Fibroblast of the conjunctiva (primary cell): ENCODE data around the gene SCN4A.

ENCODE experiments used
- DNase-seq: peaks from one replicate; pipeline ENCODE4 v3.0.0-alpha.2; 2010; ENCODE audit warnings: low read depth

Gene SCN4A

DNA sequence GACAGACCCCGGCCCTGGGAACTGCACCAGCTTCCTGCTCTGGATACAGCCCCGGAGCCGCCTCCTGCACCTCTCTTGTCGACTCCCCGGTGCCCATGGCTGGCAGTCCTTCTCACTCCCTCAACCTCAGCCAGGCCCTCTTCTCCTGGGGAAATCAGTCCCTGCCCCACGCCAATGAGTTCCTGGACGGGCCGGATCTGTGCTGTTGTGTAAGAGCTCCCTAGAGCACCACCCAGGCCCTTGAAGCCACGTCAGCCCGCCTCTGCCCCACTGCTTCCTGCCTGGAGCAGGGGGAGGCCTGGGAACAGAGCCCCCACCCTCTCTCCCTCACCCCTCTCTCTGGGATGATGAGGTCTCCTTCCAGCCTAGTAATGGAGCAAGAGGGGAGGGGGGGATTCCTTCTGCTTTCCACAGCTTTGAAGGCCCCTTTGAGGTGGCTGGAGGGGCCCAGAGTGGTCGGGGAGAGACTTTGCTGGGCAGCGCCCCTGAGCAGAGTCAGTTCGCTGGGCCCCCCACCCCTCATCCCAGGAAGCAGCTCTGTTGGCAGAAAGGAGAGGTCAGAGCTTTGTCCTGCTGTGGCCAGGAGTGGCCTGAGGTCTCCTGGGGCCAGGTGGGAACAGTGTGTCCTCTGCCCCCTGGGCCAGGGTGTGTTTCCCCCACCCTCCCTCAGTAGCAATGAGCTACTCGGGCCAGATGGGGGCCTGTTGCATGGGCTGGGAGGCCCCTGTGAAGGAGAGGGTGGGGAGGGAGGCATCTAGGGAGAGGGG lies 29.2 kb upstream of the SCN4A start:
- no peak for DNase-seq

DNA sequence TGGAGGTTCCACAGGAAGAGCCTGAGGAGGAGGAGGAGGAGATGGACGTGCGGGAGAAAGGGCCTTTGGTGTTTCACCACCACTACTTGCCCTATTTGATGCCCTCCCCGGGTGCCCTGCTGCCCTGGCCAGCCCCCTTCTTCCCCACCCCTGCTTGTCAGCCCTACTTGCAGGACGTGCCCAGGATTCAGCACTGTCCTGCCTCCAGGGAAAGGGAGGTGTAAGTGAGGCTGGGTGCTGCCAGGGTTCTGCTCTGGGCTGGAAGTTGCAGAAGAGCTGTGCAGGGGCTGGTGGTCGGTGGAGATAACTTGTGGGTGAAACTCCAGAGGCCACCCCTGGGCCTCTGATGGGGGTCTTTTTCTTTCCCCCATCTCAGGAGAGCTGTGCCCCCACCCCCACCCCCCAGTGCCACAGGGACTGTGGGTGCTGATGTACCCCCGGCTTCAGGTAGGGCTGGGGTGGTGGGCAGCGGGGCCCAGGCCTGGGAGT lies 28.4 kb upstream of the SCN4A start:
- DNase-seq: no peak

DNA sequence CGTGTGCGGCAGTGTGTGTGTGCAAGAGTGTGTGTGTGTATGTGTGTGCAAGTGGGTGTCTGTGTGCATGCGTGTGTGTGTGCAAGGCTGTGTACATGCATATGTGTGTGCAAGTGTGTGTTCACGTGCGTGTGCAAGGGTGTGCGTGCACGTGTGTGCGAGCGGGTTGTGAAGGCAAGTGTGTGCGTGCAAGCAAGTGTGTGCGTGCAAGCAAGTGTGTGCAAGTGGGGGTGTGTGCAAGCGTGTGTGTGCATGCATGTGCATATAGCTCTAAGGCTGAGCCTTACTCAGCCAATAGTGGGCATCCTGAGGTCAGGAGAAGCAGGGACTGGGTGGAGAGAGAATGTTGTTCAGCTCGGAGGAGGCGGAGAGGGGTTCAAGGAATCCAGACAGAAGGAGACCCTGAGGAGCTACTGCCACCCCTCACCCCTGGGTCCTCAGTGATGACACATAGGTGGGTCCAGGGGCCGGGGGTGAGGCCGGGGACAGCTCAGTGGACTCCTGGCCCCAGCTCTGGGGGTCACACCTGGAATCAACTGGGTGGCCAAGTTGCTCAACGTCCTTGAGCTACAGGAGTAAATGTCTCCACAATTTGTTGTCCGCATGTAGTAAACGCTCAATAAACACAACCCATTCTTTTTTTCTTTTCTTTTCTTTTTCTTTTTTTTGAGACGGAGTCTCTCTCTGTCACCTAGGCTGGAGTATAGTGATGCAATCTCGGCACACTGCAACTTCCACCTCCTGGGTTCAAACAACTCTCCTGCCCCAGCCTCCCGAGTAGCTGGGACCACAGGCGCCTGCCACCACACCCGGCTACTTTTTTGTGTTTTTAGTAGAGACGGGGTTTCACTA lies 27.2 kb upstream of the SCN4A start:
- DNase-seq: no peak

DNA sequence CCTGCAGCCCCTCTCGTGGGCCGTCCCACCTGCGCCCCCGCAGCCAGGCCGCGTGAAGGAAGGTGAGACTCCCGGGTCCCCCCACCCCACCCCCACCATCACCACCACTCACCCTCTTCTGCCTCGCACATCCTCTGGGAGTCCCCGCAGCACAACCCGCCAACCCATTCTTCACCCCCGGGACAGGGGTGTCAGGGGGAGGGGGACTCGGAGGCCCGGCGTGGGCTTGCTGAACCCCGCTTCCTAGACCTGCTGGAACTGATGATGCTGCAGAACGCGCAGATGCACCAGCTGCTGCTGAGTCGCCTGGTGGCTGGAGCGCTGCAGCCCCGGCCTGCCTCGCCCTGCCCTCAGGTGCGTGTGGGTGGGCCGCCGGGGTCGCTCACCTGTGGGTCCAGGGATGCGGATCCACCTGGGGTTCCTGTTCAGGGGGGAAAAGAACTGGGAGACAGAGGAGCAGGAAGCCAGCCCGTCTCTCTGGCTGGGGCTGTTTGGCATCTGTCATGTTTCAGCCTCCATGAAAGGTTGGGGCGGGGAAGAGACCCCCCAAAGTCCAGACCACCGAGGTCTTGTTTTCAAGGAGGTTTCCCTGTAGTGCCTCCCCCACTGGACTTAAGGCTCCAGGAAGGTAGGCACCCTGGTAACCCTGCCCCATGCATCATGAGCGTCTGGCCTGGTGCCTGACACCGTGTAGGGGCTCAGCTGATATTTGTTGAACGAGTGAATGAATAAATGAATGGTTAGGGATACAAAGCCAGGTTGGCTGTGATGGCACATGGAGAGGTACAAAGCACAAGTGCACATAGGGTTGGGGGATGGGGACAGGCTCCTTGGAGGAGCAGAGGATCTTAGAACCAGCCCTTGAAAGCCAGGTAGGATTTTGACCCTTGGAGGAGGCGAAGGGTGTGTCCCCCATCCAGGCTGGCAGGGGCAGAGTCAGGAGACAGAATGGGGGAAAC lies 26.3 kb upstream of the SCN4A start:
- DNase-seq: no peak

DNA sequence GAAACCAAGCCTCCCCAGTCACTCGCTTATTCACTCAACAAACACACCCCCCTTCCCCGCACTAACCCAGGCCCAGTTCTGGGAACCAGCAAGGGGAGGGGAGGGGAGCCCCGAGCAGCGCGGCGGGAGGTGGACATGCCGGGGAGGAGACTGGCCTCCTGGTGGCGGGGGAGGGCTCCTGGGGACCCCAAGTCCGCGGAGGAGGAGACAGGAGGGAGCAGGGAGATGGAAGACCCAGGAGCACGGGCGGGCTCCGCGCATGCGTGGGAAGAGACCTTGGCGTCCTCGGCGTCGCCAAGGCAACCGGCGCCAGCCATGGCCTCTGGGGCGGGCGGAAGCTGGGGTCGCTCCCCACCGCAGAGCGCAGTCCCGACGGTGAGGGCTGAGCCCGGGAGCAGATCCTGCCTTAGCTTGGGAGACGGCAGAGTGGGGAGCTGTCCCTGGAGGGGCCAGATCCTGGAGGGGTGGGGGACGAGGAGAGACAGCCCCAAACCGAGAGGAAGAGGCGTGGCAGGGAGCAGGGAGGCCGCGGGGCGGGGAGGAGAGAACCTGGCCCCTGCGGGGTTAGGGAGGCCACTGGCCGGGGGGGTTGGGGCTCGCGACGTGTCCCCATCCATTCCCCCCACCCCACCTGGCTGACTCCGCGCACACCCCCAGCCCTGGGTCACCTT lies 25.5 kb upstream of the SCN4A start, which contains the start of gene PRR29:
Gene PRR29 (plus strand): TSS at position 302 of the 671 bp plus-strand sequence. CDS start 14 bp downstream, at position 316.
- no peak for DNase-seq

DNA sequence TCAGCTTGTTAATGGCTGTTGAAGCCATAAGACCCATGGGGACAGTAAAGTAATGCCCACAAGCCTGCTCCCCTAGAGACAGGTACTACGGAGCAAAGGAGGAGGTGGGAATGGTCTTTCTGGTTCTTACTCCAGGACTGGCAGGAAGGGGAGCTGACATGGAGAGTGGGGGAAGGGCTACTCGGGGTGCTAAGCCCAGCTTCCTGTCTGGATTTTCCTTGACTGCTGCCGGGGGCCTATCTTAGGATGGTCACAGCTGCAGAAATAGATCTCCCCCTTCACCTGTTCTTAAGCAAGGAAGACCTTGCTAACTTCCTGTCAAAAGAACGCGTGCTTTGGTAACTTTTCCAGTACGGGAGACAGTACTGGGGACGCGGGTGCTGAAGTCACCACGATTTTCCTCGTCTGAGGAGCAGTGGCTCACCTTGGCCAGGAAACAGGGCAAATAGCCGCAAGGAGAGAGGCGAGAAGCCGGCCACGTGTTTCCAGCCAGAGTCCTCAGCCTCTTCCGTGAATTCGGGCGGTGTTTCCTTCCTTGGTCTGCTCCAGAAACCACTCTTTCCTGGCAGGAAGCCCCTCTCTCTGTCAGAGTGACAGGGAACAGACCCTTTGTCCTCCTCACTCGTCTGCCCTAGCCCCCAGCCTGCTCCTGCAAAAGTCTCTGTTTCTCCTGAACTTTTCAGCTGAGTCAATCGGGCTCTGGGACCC lies 24.8 kb upstream of the SCN4A start:
- DNase-seq: no peak

DNA sequence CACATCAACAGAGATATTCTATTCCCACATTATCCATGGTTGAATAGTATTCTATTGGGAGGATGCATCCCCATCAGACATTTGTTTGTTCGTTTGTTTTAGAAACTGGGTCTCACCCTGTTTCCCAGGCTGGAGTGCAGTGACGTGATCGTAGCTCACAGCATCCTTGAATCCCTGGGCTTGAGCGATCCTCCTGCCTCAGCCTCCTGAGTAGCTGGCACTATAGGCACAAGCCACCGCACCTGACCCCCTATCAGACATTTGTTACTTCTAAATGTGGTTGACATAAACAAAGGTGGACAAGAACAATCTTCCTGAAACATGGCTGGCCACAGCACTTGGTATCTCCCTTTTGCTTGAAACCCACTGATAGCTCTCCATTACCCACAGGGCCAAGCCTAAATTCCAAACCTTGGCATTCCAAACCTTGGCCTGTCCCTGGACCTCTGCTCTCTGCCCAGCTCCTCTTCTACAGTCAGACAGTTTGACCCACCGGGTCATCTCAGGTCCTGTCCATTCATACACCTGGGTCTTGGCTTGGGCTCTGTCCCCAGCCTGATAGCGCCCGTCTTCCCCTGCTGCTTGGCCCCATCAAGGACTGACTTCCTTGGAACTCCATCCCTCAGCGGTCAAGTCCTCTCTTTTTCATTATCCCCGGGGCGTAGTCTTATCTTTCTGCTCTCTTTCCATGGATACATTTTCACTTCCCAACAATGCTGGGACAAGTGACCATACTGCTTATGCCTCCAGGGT lies 23.9 kb upstream of the SCN4A start:
- no peak for DNase-seq

DNA sequence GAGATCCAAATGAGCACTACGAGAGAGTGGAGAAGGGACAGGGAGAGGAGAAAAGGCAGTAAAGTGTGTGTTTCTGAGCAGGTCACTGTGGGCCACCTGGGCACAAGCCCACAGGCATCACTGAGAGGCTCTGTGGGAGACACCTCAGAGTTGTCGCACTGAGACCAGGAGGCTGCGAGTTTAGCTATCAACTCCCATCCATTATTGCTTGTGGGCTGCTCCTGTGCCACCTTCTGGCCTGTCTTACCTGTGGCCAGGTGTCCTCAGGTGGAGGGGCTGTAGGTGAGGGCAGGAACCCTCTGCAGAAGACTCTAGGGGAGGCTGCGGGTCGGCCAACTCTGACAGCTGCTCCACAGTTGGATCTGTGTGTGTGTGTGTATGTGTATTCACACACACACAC lies 22.9 kb upstream of the SCN4A start:
- no peak for DNase-seq

DNA sequence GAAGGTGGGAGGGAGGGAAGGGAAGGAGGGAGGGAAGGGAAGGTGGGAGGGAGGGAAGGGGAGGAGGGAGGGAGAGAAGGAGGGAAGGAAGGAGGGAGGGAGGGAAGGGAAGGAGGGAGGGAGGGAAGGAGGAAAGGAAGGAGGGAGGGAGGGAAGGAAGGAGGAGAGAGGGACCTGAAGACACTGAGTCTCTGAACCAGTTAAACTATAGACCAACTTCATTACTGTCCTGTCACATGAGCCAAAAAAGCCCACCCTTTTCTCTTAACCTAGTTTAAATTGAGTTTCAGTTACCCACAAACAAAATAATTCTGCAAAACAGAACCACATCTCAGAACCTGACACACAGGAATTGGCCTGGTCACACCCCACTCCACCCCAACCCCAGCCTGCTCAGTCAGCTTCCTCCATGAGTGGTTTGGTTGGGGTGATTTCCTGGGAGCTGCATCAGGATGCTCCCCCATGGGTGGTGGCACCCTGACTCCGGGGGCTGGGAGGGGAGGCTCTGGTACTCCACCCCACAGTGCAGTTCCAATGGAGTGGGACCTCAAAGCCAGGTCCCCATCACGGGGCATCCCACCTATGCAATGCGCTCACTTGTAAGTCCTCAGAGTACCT lies 20.8 kb upstream of the SCN4A start:
- no peak for DNase-seq

DNA sequence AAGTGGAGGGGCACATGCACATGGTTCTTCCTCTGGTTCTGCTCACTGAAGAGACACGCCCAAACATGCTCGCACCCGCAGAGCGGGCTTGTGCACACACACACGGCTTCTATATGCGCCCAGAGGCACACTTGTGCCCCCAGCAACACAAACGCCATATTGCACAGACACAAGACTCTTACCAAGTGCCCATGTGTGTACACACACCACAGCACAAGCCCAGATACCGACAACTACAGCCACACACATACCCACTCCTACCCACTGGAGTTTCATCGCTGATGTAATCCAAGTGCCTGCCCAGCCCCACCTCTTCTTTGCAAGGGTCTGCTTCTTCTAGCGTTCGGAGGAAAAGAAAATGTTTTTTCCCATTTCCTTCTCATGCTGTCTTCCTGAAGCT lies 18.9 kb upstream of the SCN4A start:
- DNase-seq: no peak

DNA sequence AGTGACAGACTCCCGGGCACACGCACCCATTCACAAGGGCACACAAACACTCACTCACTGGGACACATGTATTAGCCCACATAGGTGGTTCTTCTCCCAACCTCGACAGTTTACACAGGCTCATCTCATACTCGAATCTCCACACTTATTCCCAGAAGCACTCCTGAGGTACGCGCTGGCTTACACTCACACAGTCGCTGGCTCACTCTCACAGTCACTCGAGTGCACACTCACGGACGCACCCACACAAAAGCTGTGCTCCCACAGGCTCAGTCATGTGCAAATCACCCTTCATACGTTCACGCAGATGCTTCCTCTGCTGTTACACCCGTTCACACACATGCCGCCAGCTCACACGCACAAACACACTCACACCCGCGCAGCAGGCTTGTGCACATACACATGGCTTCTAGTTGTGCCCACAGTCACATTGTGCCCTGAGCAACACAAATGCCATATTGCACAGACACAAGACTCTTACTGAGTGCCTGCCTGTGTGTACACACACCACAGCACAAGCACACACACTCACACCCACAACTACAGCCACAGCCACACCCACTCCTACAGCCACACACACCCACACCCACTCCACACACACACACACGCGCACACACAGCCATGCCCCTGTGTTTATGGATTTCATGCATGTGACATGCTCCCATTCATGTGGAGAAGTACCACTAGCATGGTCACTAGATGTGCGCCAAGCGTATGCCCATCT lies 17.1 kb upstream of the SCN4A start:
- DNase-seq: no peak

DNA sequence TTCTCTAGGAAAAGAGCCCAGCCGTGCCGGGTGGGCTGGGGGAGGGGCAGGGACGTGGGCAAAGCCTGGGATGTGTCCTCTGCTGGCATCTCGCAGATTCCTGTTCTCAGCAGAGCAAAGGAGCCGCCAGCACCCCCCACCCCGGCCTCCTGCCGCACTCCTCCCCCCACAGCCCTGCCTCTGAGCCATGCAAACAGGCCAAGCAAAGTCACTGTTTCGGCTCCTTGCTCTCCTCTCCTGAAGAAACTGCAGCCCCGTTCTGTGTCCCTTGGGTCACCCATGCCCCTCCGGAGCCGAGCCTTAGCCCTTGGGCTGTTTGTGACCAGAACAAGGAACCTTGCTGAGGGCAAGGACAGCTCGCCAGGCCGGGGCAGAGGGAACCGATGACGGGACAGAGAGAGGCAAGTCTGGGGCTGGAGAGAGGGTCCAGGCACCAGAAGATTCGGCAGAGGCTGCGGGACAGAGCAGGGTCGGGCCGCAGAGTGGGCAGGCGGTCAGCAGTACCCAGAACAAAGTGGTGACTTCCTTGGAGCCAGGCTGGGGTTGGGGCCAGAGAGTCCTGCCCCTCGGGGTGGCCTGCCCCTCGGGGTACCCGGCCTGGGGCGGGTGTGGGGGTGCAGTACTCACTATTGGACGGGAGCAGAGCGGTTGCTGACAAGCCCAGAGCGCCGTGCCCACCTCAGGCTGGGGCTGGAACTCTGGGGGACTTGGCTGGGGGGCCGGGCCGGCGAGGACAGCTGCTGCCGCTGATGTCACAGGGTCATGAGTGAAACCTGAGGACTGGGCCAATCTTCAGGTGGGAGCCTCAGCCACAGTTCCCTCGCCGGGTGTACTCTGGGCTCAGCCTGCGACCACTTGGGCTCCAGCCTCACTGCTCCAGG lies 16.3 kb upstream of the SCN4A start:
- DNase-seq: no peak

DNA sequence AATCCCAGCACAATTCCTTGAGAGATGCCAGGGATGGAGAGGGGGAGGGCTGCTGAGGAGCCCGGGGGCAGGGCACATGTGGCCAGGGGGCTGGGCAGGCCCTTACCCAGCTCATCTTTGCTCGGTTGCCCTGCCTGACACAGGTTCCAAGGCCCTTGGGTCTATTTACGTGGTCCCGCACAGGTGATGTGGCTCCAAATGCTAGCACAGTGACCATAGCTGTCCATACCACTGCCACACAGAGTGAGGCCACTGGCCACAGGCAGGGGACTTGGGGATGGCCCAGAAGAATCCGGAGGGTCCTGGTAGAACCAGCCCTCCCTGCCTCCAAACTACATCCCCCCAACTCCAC lies 15.4 kb upstream of the SCN4A start:
- no peak for DNase-seq

DNA sequence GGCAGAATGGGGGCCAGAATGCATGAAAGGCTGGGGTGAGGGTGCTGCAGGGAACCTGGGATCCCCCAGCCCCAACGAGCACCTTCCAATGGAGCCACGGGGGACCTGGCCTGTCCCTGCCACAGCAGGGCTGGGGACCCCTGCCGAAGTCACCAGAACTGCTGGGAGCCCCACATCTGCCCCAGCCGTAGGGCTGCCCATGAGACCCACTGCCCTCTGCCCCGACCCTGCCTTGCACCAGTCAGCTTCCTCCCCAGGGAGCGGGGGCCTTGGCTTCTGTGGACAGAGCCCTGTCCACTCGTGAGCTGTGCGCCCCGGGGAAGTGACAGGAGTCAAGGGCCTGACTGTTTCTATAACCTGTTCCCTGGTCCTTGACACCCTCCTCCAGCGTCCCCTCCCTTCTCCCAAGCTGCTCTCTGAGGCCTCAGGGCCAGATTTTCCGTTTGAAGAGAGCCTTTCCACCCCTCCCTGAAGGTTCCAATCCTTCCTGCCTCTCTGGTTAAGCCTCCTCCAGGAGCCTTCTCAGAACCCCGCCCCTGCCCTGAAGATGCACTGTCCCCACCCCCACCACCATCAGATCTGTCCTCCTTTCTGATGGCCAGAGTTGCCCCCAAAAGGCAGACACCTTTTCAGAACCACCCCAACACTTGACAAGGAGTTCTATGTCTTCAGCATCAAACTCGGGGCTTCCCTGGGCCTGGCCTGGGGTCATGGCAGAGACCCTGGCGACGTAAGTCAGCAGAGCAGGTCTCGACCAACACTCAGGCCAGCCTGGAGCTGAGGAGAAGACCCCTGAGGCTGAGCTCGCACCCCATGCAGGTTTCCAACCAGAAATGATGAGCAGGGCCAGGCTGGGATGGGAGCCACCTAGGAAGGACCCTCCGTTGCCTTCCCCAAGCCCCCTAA lies 14.8 kb upstream of the SCN4A start:
- DNase-seq: no peak

DNA sequence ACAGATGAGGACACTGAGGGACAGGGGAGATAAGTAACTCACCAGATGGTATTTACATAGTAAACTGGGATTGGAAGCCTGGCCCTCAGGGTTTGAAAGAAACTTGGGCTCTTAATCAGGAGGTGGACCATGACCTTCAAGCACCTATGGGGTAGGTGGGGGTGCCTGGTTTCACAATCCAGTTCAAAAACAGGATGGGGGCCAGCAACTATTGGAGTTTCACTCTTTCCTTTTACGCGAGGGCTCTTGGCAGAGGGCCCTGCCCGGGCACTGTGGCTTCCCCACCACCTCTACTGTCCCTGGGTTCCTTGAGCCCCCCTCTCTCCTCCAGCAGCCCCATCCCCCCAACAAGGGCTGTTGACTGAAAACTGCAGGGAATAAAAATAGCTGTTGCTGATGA lies 14.1 kb upstream of the SCN4A start:
- no peak for DNase-seq

DNA sequence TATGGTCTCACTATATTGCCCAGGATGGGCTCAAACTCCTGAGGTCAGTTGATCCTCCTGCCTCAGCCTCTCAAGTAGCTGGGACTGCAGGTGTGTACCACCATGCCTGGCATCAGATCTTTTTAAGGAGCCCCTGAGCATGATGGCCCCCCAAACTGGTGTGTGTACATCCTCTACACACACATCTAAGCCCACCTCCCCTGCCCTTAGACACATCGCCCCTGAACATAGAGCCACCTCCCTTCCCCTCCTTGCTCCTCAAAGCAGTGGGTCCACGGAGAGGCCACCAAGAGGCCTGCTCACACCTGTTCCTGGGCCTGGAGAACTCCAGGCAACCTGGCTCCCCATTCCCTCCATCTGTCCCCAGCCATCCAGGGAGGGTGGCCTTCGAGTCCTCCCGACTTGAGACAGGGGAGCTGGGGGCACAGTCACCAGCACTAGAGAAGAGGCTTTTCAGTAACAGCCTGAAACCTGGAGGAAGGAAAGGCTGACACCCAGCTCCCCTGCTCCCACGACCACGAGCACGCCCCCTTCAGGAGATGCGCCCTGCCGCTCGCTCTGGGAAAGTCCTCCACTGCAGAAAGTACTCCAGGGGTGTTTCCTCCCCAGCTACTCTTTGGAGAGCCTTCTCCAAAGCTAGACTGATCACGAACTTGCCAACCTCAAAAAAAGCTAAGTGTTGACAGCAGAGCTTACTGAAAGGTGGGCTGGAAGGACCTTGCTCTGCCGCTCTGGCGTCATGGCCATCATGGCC lies 12.8 kb upstream of the SCN4A start:
- no peak for DNase-seq
